Ovary (tissue), 9 donors: ENCODE results near the gene APOL5. TPM values are rescaled to one million over a fixed set of nuclear protein-coding genes. Genes with fewer than 3 reads are reported as not detected.

Experiments used
- DNase-seq, 5 donors: peaks; one replicate each; pipeline ENCODE4 v3.0.0-alpha.2; 2019 to 2020
- H3K27ac ChIP-seq, 2 donors: fragments of 200-600 bp; one replicate each; pipeline versions ENCODE4 v1.5.1 to v1.8.0; 2019 to 2022
- H3K27me3 ChIP-seq: fragments of 200-600 bp; one replicate; pipeline ENCODE4 v1.8.0; 2022
- H3K36me3 ChIP-seq: fragments of 200-600 bp; sonication (generic); one replicate; pipeline ENCODE4 v1.5.1; 2019
- H3K4me1 ChIP-seq: one replicate; pipeline ENCODE4 v1.8.1; 2013; ENCODE audit warnings: mild to moderate bottlenecking, moderate library complexity; ENCODE audit not compliant: insufficient read depth
- H3K4me3 ChIP-seq: fragments of 200-600 bp; sonication (generic); one replicate; pipeline ENCODE4 v1.5.1; 2017
- H3K9me3 ChIP-seq, 2 donors: fragments of 200-600 bp in 1 of 2; sonication (generic) in 1 of 2; one replicate each; pipeline versions ENCODE4 v1.5.1 to v1.8.1; 2013 to 2019; ENCODE audit warnings: mild to moderate bottlenecking in 1 of 2, moderate library complexity in 1 of 2
- EP300 ChIP-seq: sonication (generic); formaldehyde crosslinking; IDR thresholded peaks from one replicate; pipeline ENCODE4 v1.6.1; 2017; ENCODE audit warnings: antibody characterized with exemption
- POLR2A ChIP-seq: fragments of 450-650 bp; IDR thresholded peaks from one replicate; pipeline ENCODE4 v1.6.1; 2017; ENCODE audit warnings: antibody characterized with exemption, mild to moderate bottlenecking, moderate library complexity
- WGBS, 3 donors: extraction: QIAGEN DNeasy Blood & Tissue Kit in 1 of 3; methylation state at CpG; one replicate each; pipeline versions ENCODE4 v1.1.5 to v1.1.7; 2013 to 2017; 5-methylcytosine and 5-hydroxymethylcytosine counted together
- intact Hi-C, 4 donors: fragments of 100-400 bp; cut with DNase I; formaldehyde crosslinking; loops; one replicate each; pipeline versions ENCODE4 v1.11.0 to v1.15.1; 2022 to 2023
- polyA plus RNA-seq, 2 donors: library from polyadenylated mRNA; stranded (reverse); fragments of 200-250 nt in 1 of 2; fragments of 350-450 nt in 1 of 2; fragmentation: Illumina TruSeq in 1 of 2; extraction: RNeasy Lipid Tissue Mini Kit (QIAGEN cat#74804) in 1 of 2; gene quantifications; one replicate each; pipeline ENCODE4 v1.2.3, GENCODE V29; 2013 to 2014
- total RNA-seq, 7 donors: library from RNA; depleted of rRNA in 2 of 7; stranded (reverse); fragments of >200 nt in 2 of 7; fragmentation: NEBNext Ultra II Directional in 3 of 7; extraction: Animal tissue kit (Norgen Biotek cat#: 25700) in 3 of 7; gene quantifications; one replicate each; pipeline versions ENCODE4 v1.1.0 to v1.2.4, GENCODE V29; 2016 to 2023
- TF ChIP-seq, protein P1 (sequence below), 3 donors: fragments of 450-650 bp in 2 of 3; fragments of 200-600 bp in 1 of 3; IDR thresholded peaks; one replicate each; pipeline versions ENCODE4 v1.5.1 to v1.8.0; 2016 to 2022; ENCODE audit warnings: antibody characterized with exemption in 3 of 3, mild to moderate bottlenecking in 1 of 3
- donor health status: DM: no; HTN: no; CAD: no; lungs with moderate emphysema.
- donor health status: DM: no; HTN: no; CAD: no.
- donor health status: Bipolar disorder and iron deficiency.
- donor health status: DM: yes; HTN: yes; CAD: no.
- donor health status: DM: no; HTN: no; CAD: no.
- donor health status: DM: yes; HTN: yes; CAD: no.

APOL5 gene
- total and polyA plus RNA-seq, 9 donors = not detected

- H3K27me3 ChIP-seq = no peaks in the 10 kb centered on the region
- no peaks in the 10 kb centered on the region for H3K4me1 ChIP-seq
- 72 to 82% (median 78%) methylated on average over 10 of the region's 10 CpGs for WGBS, 3 donors
- TF ChIP-seq POLR2A (no peak), EP300 (no peak)
- TF ChIP-seq, protein P1, sequence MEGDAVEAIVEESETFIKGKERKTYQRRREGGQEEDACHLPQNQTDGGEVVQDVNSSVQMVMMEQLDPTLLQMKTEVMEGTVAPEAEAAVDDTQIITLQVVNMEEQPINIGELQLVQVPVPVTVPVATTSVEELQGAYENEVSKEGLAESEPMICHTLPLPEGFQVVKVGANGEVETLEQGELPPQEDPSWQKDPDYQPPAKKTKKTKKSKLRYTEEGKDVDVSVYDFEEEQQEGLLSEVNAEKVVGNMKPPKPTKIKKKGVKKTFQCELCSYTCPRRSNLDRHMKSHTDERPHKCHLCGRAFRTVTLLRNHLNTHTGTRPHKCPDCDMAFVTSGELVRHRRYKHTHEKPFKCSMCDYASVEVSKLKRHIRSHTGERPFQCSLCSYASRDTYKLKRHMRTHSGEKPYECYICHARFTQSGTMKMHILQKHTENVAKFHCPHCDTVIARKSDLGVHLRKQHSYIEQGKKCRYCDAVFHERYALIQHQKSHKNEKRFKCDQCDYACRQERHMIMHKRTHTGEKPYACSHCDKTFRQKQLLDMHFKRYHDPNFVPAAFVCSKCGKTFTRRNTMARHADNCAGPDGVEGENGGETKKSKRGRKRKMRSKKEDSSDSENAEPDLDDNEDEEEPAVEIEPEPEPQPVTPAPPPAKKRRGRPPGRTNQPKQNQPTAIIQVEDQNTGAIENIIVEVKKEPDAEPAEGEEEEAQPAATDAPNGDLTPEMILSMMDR (IDR thresholded peaks at IDR 0.05) = no peak
- H3K36me3 ChIP-seq = no peaks in the 10 kb centered on the region
- H3K9me3 ChIP-seq = no peaks in the 10 kb centered on the region
- DNase-seq = peak in 1 of 5 donors; percentile 36
- no peak overlapping the region for H3K4me3 ChIP-seq
- intact Hi-C loops = no loop called here
- H3K27ac ChIP-seq = no peak overlapping the region
These were observed 49.2 kb downstream of the APOL5 start for GRCh38 chr22:35766654-35767580.

GRCh38 chr22:35769974-35770373 lies 52.3 kb downstream of the APOL5 start:
- no peak for TF ChIP-seq POLR2A
- TF ChIP-seq, protein P1 (IDR thresholded peaks at IDR 0.05) = no peak
- TF ChIP-seq EP300 = no peak
- intact Hi-C loops = no loop called here
- no peaks in the 10 kb centered on the region for H3K9me3 ChIP-seq
- H3K36me3 ChIP-seq = no peaks in the 10 kb centered on the region
- H3K27me3 ChIP-seq = no peaks in the 10 kb centered on the region
- no peak for DNase-seq
- no peaks in the 10 kb centered on the region for H3K4me1 ChIP-seq
- no peak overlapping the region for H3K27ac ChIP-seq
- no peak overlapping the region for H3K4me3 ChIP-seq

GRCh38 chr22:35775339-35775738 lies 57.7 kb downstream of the APOL5 start:
- Histone ChIP-seq H3K4me3 (no peak overlapping the region), H3K27me3 (no peaks in the 10 kb centered on the region), H3K9me3 (no peaks in the 10 kb centered on the region), H3K4me1 (peaks cover 2% of the 10 kb centered on the region), H3K27ac (no peak overlapping the region), H3K36me3 (no peaks in the 10 kb centered on the region)
- intact Hi-C loops = no loop called here
- 79 to 81% (median 81%) methylated on average over 2 of the region's 2 CpGs for WGBS, 3 donors
- TF ChIP-seq, protein P1 (IDR thresholded peaks at IDR 0.05) = no peak
- TF ChIP-seq POLR2A (no peak), EP300 (no peak)
- no peak for DNase-seq

- Histone ChIP-seq H3K27me3 (no peaks in the 10 kb centered on the region), H3K27ac (no peak overlapping the region), H3K36me3 (no peaks in the 10 kb centered on the region), H3K4me1 (peaks cover 4% of the 10 kb centered on the region), H3K4me3 (no peak overlapping the region), H3K9me3 (no peaks in the 10 kb centered on the region)
- DNase-seq = no peak
- no peak for TF ChIP-seq POLR2A
- TF ChIP-seq EP300 = no peak
- TF ChIP-seq, protein P1 (IDR thresholded peaks at IDR 0.05) = no peak
- intact Hi-C loops = no loop called here
- WGBS, 3 donors = 68 to 79% (median 70%) methylated on average over 4 of the region's 4 CpGs
These were observed 59.8 kb downstream of the APOL5 start for GRCh38 chr22:35777335-35777975.

Other genes starting within 250 kb of the APOL5 start
- 1 to 10 TPM in 5 of 7 donors, under 1 TPM in 2; 0.24 to 4.4 (median 2.8) TPM for gene RASD2, start 177.0 kb upstream of the APOL5 start, total RNA-seq
- 1 to 10 TPM in 1 of 2 donors, under 1 TPM in 1; 0.75 to 1.3 TPM for gene RASD2, start 177.0 kb upstream of the APOL5 start, polyA plus RNA-seq
- gene MB, start 100.5 kb upstream of the APOL5 start, total RNA-seq = 1 to 10 TPM in 4 of 7 donors, not detected in 3; 1.3 to 3.0 (median 1.7) TPM
- 1 to 10 TPM; 1.7 to 2.6 TPM for gene MB, start 100.5 kb upstream of the APOL5 start, polyA plus RNA-seq
- gene APOL6, start 69.4 kb upstream of the APOL5 start, total RNA-seq = 10 to 100 TPM; 11.1 to 34.1 (median 21.4) TPM
- gene APOL6, start 69.4 kb upstream of the APOL5 start, polyA plus RNA-seq = 10 to 100 TPM; 12.6 to 18.6 TPM